Suprapubic skin (tissue), 4 donors: Measurements from ENCODE around the gene BMPER. TPM values are rescaled to one million over a fixed set of nuclear protein-coding genes. Genes with fewer than 3 reads are reported as not detected.

Experiments
- DNase-seq, 2 donors: peaks; one replicate each; pipeline ENCODE4 v3.0.0-alpha.2; 2019; ENCODE audit warnings: low spot score in 2 of 2
- H3K27ac ChIP-seq: fragments of 200-600 bp; sonication (generic); one replicate; pipeline ENCODE4 v1.5.1; 2019
- H3K27me3 ChIP-seq: fragments of 200-600 bp; sonication (generic); one replicate; pipeline ENCODE4 v1.5.1; 2019
- H3K36me3 ChIP-seq: fragments of 200-600 bp; sonication (generic); one replicate; pipeline ENCODE4 v1.5.1; 2019
- H3K4me1 ChIP-seq: fragments of 200-600 bp; sonication (generic); one replicate; pipeline ENCODE4 v1.5.1; 2019
- H3K4me3 ChIP-seq: fragments of 200-600 bp; sonication (generic); one replicate; pipeline ENCODE4 v1.5.1; 2019; ENCODE audit warnings: mild to moderate bottlenecking
- H3K9me3 ChIP-seq: fragments of 200-600 bp; sonication (generic); one replicate; pipeline ENCODE4 v1.5.1; 2019
- CTCF ChIP-seq, 2 donors: fragments of 200-600 bp in 1 of 2; fragments of 450-650 bp in 1 of 2; sonication (generic) in 1 of 2; IDR thresholded peaks; one replicate each; pipeline ENCODE4 v1.5.1; 2016 to 2019; ENCODE audit warnings: antibody characterized with exemption in 2 of 2, mild to moderate bottlenecking in 1 of 2, moderate library complexity in 1 of 2
- EP300 ChIP-seq: sonication (generic); formaldehyde crosslinking; IDR thresholded peaks from one replicate; pipeline ENCODE4 v1.6.1; 2017; ENCODE audit warnings: antibody characterized with exemption
- POLR2A ChIP-seq, 2 donors: fragments of 450-650 bp; IDR thresholded peaks; one replicate each; pipeline ENCODE4 v1.6.1; 2017; ENCODE audit warnings: antibody characterized with exemption in 2 of 2, mild to moderate bottlenecking in 2 of 2, moderate library complexity in 2 of 2
- POLR2AphosphoS5 ChIP-seq, 3 donors: sonication (generic); formaldehyde crosslinking; IDR thresholded peaks; one replicate each; pipeline ENCODE4 v1.6.1; 2017; ENCODE audit warnings: antibody characterized with exemption in 3 of 3
- WGBS: methylation state at CpG from one replicate; pipeline ENCODE4 v1.1.5; 2018; 5-methylcytosine and 5-hydroxymethylcytosine counted together
- total RNA-seq, 4 donors: library from RNA; depleted of rRNA; stranded (reverse); fragments of >200 nt; gene quantifications; one replicate each; pipeline ENCODE4 v1.1.0, GENCODE V29; 2016

Gene BMPER
- total RNA-seq, 4 donors from 2014 or later = 0.52 to 7.2 (median 1.2) TPM

- H3K27me3 ChIP-seq = peaks cover 10% of the 10 kb centered on the region
- TF ChIP-seq EP300 (no peak), CTCF (IDR thresholded peaks at IDR 0.05) (no peak), POLR2A (IDR thresholded peaks at IDR 0.05) (no peak), POLR2AphosphoS5 (IDR thresholded peaks at IDR 0.05) (no peak)
- DNase-seq = no peak
- H3K36me3 ChIP-seq = no peaks in the 10 kb centered on the region
- H3K4me1 ChIP-seq = peaks cover 10% of the 10 kb centered on the region
- no peaks in the 10 kb centered on the region for H3K9me3 ChIP-seq
- H3K27ac ChIP-seq = no peak overlapping the region
- no peak overlapping the region for H3K4me3 ChIP-seq
- 96% methylated on average over 1 of the region's 1 CpG for WGBS
These were observed 63.3 kb downstream of the BMPER start for GRCh38 chr7:33968591-33968990.

GRCh38 chr7:33970536-33970935 is 65.2 kb downstream of the BMPER start:
- no peak overlapping the region for H3K27ac ChIP-seq
- WGBS = 91% methylated on average over 4 of the region's 5 CpGs
- H3K27me3 ChIP-seq = peaks cover 10% of the 10 kb centered on the region
- H3K9me3 ChIP-seq = no peaks in the 10 kb centered on the region
- H3K36me3 ChIP-seq = no peaks in the 10 kb centered on the region
- no peak for DNase-seq
- TF ChIP-seq EP300 = no peak
- no peak overlapping the region for H3K4me3 ChIP-seq
- H3K4me1 ChIP-seq = no peaks in the 10 kb centered on the region

- 90% methylated on average over 3 of the region's 3 CpGs for WGBS
- Histone ChIP-seq H3K9me3 (no peaks in the 10 kb centered on the region), H3K36me3 (no peaks in the 10 kb centered on the region), H3K4me3 (no peak overlapping the region), H3K4me1 (no peaks in the 10 kb centered on the region), H3K27ac (no peak overlapping the region), H3K27me3 (peaks cover 10% of the 10 kb centered on the region)
- no peak for DNase-seq
- TF ChIP-seq POLR2A (IDR thresholded peaks at IDR 0.05) (no peak), CTCF (IDR thresholded peaks at IDR 0.05) (no peak), POLR2AphosphoS5 (IDR thresholded peaks at IDR 0.05) (no peak), EP300 (no peak)
These were observed 65.8 kb downstream of the BMPER start for GRCh38 chr7:33971106-33971505.

- no peak overlapping the region for H3K4me3 ChIP-seq
- peaks cover under 1% of the 10 kb centered on the region for H3K27me3 ChIP-seq
- H3K36me3 ChIP-seq = no peaks in the 10 kb centered on the region
- H3K27ac ChIP-seq = no peak overlapping the region
- no peak for DNase-seq
- TF ChIP-seq POLR2A (IDR thresholded peaks at IDR 0.05) = no peak
- no peak for TF ChIP-seq POLR2AphosphoS5 (IDR thresholded peaks at IDR 0.05)
- TF ChIP-seq CTCF (IDR thresholded peaks at IDR 0.05) = no peak
- no peak for TF ChIP-seq EP300
- H3K9me3 ChIP-seq = no peaks in the 10 kb centered on the region
- H3K4me1 ChIP-seq = no peaks in the 10 kb centered on the region
- 71% methylated on average over 5 of the region's 5 CpGs for WGBS
These were observed 68.1 kb downstream of the BMPER start for GRCh38 chr7:33973231-33974015.

GRCh38 chr7:33979300-33979806 is 74.0 kb downstream of the BMPER start:
- 75% methylated on average over 6 of the region's 6 CpGs for WGBS
- H3K4me3 ChIP-seq = no peak overlapping the region
- no peaks in the 10 kb centered on the region for H3K27me3 ChIP-seq
- no peak for DNase-seq
- no peaks in the 10 kb centered on the region for H3K36me3 ChIP-seq
- H3K9me3 ChIP-seq = no peaks in the 10 kb centered on the region
- TF ChIP-seq POLR2AphosphoS5 (IDR thresholded peaks at IDR 0.05) (no peak), CTCF (IDR thresholded peaks at IDR 0.05) (no peak), EP300 (no peak), POLR2A (IDR thresholded peaks at IDR 0.05) (no peak)
- H3K4me1 ChIP-seq = no peaks in the 10 kb centered on the region
- no peak overlapping the region for H3K27ac ChIP-seq
